Ammon's horn (tissue), 1 donor: ENCODE measurements around the gene HIP1R.
"Not testable (repeated sequence)": the region's sequence is repeated elsewhere in the genome, so short reads cannot be mapped to it uniquely, and the experiment has no call there.

Experiments used
- DNase-seq: peaks from one replicate; pipeline ENCODE4 v3.0.0-alpha.2; 2016; ENCODE audit warnings: low spot score

The HIP1R gene

GRCh38 chr12:122894193-122895121 is 59.2 kb downstream of the HIP1R start:
- no peak for DNase-seq

DNA sequence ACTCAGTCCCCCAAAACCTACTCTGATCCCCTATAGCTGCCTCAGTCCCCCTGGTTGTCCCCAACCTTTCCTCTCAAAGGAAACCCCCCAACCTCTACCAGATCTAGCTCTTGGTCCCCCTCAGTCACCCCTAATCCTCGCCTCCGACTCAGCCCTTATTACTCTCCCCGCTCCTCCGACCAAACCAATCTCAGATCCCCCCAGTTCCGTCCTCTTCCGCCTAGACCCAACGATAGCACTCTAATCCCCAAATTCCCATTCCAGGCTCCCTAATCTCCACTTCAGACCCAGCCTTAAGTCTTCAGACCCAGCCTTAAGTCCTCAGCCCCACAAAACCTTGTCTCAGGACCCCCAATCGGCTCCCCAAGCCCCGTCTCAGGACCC is 60.1 kb downstream of the HIP1R start:
- no peak for DNase-seq

- DNase-seq: peak; percentile 73
These were observed 60.7 kb downstream of the HIP1R start, which contains the start of gene VPS37B for GRCh38 chr12:122895704-122896636. TSS of gene VPS37B (minus strand) at chr12:122896124. CDS start at chr12:122896062, 62 bp downstream.

- DNase-seq: no peak
These were observed 61.4 kb downstream of the HIP1R start for GRCh38 chr12:122896662-122897061.

- DNase-seq: no peak
These were observed 64.6 kb downstream of the HIP1R start for GRCh38 chr12:122899887-122900286.

- no peak for DNase-seq
These were observed 67.8 kb downstream of the HIP1R start for GRCh38 chr12:122902854-122903692.

DNA sequence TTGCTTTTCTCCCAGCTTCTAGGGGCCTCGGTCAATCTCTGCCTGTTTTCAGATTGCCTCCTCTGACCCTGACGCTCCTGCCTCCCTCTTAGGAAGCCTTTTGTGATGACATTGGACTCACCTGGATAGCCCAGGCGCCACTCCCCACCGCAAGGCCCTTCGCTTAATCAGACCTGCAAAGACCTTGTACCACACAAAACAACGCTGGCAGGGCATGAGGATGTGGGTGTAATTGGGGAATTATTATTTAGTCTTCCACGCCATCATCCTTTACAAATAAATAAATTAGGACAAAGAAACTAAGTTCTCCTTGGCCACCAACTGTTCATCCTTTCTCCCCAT is 68.4 kb downstream of the HIP1R start:
- no peak for DNase-seq

DNA sequence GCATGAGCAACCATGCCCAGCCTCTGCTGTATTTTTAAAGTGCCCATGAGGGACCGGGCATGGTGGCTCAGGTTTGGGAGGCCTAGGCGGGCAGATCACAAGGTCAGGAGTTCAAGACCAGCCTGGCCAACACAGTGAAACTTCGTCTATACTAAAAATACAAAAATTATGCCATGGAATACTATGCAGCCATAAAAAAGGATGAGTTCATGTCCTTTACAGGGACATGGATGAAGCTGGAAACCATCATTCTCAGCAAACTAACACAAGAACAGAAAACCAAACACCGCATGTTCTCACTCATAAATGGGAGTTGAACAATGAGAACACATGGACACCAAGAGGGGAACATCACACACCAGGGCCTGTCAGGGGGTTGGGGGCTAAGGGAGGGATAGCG is 70.0 kb downstream of the HIP1R start:
- not testable (repeated sequence) for DNase-seq

DNA sequence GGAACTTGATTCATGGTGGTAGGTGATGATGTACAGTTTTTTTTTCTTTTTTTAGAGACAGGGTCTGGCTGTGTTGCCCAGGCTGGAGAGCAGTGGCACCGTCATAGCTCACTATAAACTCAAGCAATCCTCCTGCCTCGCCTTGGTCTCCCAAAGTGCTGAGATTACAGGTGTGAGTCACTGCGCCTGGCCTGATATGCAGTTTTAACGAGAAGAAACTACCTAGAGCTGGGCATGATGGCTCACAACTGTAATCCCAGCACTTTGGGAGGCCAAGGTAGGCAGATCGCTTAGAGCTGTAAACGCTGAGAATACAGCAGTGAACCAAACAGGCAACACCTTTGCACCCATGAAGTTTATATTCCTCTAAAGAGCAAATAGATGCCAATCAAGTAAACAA is 73.7 kb downstream of the HIP1R start:
- DNase-seq: no peak

GRCh38 chr12:122909442-122910288 is 74.4 kb downstream of the HIP1R start:
- DNase-seq: peak; percentile 88
